Ishikawa (cell line): Measurements from ENCODE around the gene SLC30A2.

Experiments
- CEBPB ChIP-seq: IDR thresholded peaks from 2 replicates; pipeline ENCODE4 v1.6.1; 2012
- CREB1 ChIP-seq: IDR thresholded peaks from 2 replicates; pipeline ENCODE4 v1.6.1; 2012; ENCODE audit warnings: low read depth
- EGR1 ChIP-seq: IDR thresholded peaks from 2 replicates; pipeline ENCODE4 v1.6.1; 2012
- EP300 ChIP-seq: IDR thresholded peaks from 2 replicates; pipeline ENCODE4 v1.6.1; 2012; ENCODE audit warnings: borderline replicate concordance
- FOXM1 ChIP-seq: IDR thresholded peaks from 2 replicates; pipeline ENCODE4 v1.6.1; 2012; ENCODE audit warnings: low read depth, borderline replicate concordance
- NFIC ChIP-seq: IDR thresholded peaks from 2 replicates; pipeline ENCODE4 v1.6.1; 2012
- RAD21 ChIP-seq: IDR thresholded peaks from 2 replicates; pipeline ENCODE4 v1.6.1; 2012; ENCODE audit warnings: low read depth
- TAF1 ChIP-seq: IDR thresholded peaks from 2 replicates; pipeline ENCODE4 v1.6.1; 2012; ENCODE audit warnings: low read depth, mild to moderate bottlenecking
- TCF12 ChIP-seq: IDR thresholded peaks from 2 replicates; pipeline ENCODE4 v1.6.1; 2012; ENCODE audit warnings: low read depth
- TEAD4 ChIP-seq: IDR thresholded peaks from 2 replicates; pipeline ENCODE4 v1.6.1; 2012
- YY1 ChIP-seq: IDR thresholded peaks from 2 replicates; pipeline ENCODE4 v1.6.1; 2012; ENCODE audit warnings: low read depth
- ZBTB7A ChIP-seq: IDR thresholded peaks from 2 replicates; pipeline ENCODE4 v1.6.1; 2012; ENCODE audit warnings: low read depth
- TF ChIP-seq, protein P1 (sequence below): IDR thresholded peaks from 2 replicates; pipeline ENCODE4 v1.6.1; 2012
- TF ChIP-seq, protein P2 (sequence below): IDR thresholded peaks from 2 replicates; pipeline ENCODE4 v1.6.1; 2012
- TF ChIP-seq, protein P3 (sequence below): IDR thresholded peaks from 2 replicates; pipeline ENCODE4 v1.6.1; 2012; ENCODE audit warnings: low read depth, mild to moderate bottlenecking

SLC30A2 gene

DNA sequence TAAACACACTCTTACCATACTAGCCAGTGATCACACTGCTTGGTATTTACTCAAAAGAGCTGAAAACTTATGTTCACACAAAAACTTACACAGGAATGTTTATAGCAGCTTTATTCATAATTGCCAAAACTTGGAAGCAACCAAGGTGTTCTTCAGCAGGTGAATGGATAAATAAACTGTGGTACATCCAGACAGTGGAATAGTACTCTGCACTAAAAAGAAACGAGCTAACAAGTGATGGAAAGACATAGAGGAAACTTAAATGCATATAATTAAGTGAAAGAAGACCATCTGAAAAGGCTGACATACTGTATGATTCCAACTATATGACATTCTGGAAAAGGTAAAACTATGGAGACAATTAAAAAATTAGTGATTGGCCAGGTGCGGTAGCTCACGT, 45.0 kb upstream of the SLC30A2 start:
- TF ChIP-seq NFIC (no peak), CREB1 (no peak), CEBPB (no peak), EGR1 (no peak)
- TF ChIP-seq, protein P1, sequence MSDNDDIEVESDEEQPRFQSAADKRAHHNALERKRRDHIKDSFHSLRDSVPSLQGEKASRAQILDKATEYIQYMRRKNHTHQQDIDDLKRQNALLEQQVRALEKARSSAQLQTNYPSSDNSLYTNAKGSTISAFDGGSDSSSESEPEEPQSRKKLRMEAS: no peak

DNA sequence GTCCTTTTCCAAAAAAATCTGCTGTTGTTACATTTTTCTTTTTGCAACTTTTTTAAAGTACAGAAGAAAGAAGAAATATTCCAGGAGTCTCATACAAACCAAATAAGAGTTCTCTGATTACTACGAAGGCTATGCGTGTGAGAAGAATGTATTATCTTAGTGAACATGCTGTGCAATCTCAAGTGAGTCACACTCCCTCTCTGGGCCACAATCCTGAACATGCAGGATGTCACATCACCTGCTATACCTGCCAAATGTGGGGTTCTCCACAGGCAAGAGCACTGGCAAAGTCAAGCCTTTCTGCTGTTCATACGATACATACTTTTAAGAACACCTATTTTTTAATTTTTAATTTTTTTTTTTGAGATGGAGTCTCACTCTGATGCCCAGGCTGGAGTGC, 43.2 kb upstream of the SLC30A2 start:
- no peak for TF ChIP-seq ZBTB7A

DNA sequence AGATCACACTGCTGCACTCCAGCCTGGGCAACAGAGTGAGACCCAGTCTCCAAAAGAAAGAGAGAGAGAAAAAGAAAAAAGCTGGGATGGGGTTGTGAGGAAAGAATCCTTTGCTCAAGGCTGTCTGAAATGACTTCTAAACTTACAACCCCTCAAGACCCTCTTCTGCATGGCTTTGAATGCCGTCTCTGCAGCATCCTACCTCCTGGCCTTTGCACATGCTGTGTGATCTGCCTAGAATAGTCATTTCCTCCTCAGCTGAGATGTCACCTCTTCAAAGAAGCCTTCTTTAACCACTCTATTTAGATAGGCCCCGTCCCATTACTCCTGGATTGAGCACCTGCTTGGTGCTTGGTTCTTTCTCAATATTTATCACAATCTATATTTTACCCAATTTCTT, 38.9 kb upstream of the SLC30A2 start:
- no peak for TF ChIP-seq EP300
- TF ChIP-seq FOXM1: no peak
- TF ChIP-seq TEAD4: no peak
- TF ChIP-seq, protein P2, sequence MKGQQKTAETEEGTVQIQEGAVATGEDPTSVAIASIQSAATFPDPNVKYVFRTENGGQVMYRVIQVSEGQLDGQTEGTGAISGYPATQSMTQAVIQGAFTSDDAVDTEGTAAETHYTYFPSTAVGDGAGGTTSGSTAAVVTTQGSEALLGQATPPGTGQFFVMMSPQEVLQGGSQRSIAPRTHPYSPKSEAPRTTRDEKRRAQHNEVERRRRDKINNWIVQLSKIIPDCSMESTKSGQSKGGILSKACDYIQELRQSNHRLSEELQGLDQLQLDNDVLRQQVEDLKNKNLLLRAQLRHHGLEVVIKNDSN: no peak
- TF ChIP-seq, protein P3, sequence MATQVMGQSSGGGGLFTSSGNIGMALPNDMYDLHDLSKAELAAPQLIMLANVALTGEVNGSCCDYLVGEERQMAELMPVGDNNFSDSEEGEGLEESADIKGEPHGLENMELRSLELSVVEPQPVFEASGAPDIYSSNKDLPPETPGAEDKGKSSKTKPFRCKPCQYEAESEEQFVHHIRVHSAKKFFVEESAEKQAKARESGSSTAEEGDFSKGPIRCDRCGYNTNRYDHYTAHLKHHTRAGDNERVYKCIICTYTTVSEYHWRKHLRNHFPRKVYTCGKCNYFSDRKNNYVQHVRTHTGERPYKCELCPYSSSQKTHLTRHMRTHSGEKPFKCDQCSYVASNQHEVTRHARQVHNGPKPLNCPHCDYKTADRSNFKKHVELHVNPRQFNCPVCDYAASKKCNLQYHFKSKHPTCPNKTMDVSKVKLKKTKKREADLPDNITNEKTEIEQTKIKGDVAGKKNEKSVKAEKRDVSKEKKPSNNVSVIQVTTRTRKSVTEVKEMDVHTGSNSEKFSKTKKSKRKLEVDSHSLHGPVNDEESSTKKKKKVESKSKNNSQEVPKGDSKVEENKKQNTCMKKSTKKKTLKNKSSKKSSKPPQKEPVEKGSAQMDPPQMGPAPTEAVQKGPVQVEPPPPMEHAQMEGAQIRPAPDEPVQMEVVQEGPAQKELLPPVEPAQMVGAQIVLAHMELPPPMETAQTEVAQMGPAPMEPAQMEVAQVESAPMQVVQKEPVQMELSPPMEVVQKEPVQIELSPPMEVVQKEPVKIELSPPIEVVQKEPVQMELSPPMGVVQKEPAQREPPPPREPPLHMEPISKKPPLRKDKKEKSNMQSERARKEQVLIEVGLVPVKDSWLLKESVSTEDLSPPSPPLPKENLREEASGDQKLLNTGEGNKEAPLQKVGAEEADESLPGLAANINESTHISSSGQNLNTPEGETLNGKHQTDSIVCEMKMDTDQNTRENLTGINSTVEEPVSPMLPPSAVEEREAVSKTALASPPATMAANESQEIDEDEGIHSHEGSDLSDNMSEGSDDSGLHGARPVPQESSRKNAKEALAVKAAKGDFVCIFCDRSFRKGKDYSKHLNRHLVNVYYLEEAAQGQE: no peak
- no peak for TF ChIP-seq YY1
- TF ChIP-seq RAD21: no peak
- TF ChIP-seq, protein P1: no peak
- TF ChIP-seq EGR1: no peak

DNA sequence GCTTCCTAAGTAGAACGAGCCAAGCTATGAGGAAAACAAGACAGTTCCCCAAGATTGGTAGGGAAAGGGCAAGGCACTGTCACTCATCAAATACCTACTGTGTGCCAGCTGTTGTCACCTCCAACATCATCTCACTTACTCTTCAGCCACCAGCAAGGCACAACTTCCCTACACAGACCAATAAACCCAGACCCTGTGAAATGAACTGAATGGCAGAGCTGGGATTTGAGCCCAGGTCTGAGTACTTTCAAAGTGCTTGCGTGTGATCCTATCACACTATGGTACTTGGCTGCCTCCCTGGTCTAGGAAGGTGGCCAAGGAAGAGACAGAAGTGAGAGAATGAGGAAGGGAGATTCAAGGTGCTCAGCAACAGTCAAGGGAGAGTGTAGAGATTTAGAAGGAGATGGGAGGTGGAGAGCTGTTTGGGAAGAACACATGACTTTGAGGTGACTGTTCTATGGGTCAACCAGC, 38.2 kb upstream of the SLC30A2 start:
- TF ChIP-seq CEBPB: no peak
- no peak for TF ChIP-seq TCF12
- no peak for TF ChIP-seq YY1
- TF ChIP-seq, protein P3: no peak
- TF ChIP-seq, protein P2: no peak
- no peak for TF ChIP-seq ZBTB7A
- no peak for TF ChIP-seq EP300
- TF ChIP-seq TEAD4: no peak
- TF ChIP-seq CREB1: no peak
- TF ChIP-seq, protein P1: no peak

DNA sequence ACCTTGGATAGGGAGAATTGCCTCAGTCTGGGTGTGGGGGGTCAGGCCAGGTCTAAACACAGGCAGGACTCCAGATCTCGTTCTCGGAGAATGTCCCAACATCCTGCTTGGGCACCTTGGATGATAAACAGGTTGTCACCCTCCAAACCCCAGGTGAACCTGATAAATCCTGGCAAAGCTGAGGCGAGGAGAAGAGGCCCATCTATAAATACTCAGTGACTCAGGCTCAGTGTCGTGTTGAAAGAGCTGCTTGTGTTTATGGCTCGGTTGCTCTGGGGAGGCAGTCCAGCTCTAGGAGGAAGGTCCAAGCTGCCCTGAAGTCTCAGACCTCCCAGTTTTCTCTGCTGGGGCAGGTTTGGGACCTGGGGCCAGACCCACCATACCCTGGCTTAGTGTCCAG, 37.3 kb upstream of the SLC30A2 start:
- TF ChIP-seq, protein P3: no peak
- TF ChIP-seq, protein P2: no peak
- TF ChIP-seq CREB1: no peak
- TF ChIP-seq FOXM1: no peak
- no peak for TF ChIP-seq EGR1
- TF ChIP-seq, protein P1: no peak
- no peak for TF ChIP-seq TAF1
- no peak for TF ChIP-seq RAD21
- TF ChIP-seq TCF12: no peak
- no peak for TF ChIP-seq TEAD4
- no peak for TF ChIP-seq CEBPB
- no peak for TF ChIP-seq ZBTB7A
- no peak for TF ChIP-seq NFIC
- no peak for TF ChIP-seq YY1
- TF ChIP-seq EP300: no peak
